NT2/D1 (cell line): ENCODE data around the gene WDR43.

Experiments used
- SUZ12 ChIP-seq: IDR thresholded peaks from 2 replicates; pipeline ENCODE4 v1.6.1; 2011; ENCODE audit not compliant: insufficient read length, insufficient read depth; ENCODE audit errors: extremely low read depth
- ZNF274 ChIP-seq: IDR thresholded peaks from 2 replicates; pipeline ENCODE4 v1.6.1; 2011; ENCODE audit warnings: mild to moderate bottlenecking, low read depth, low read length

GRCh38 chr2:28980368-28981015 is 86.0 kb downstream of the WDR43 start:
- TF ChIP-seq SUZ12: no peak
- TF ChIP-seq ZNF274: no peak
